Urinary bladder (tissue), 4 donors: ENCODE measurements around the gene HTRA3. TPM values are rescaled to one million over a fixed set of nuclear protein-coding genes. Genes with fewer than 3 reads are reported as not detected.

Experiments
- DNase-seq: peaks from one replicate; pipeline ENCODE4 v3.0.0-alpha.2; 2015; ENCODE audit errors: extremely low spot score
- H3K27ac ChIP-seq: one replicate; pipeline ENCODE4 v1.5.1; 2013; ENCODE audit warnings: low read depth, mild to moderate bottlenecking, moderate library complexity
- H3K36me3 ChIP-seq: one replicate; pipeline ENCODE4 v1.6.1; 2013; ENCODE audit warnings: mild to moderate bottlenecking, moderate library complexity; ENCODE audit not compliant: insufficient read depth
- H3K4me1 ChIP-seq: one replicate; pipeline ENCODE4 v1.6.1; 2013; ENCODE audit warnings: mild to moderate bottlenecking, moderate library complexity; ENCODE audit not compliant: insufficient read depth
- H3K4me3 ChIP-seq: one replicate; pipeline ENCODE4 v1.5.1; 2013; ENCODE audit warnings: low read depth, low read length
- WGBS: extraction: QIAGEN DNeasy Blood & Tissue Kit; methylation state at CpG from one replicate; pipeline ENCODE4 v1.1.7; 2013; 5-methylcytosine and 5-hydroxymethylcytosine counted together
- polyA plus RNA-seq: library from polyadenylated mRNA; stranded (reverse); fragments of 200-250 nt; gene quantifications from one replicate; pipeline ENCODE4 v1.2.3, GENCODE V29; 2013
- total RNA-seq: library from RNA; depleted of rRNA; stranded (reverse); fragments of >200 nt; gene quantifications from one replicate; pipeline ENCODE4 v1.2.3, GENCODE V29; 2014
- donor health status: healthy with polysubstance abuse.
- donor health status: healthy.

Gene HTRA3
- total and polyA plus RNA-seq, 2 donors: 37.0 to 49.2 TPM

GRCh38 chr4:8352368-8353157 lies 83.0 kb downstream of the HTRA3 start:
- no peak overlapping the region for H3K27ac ChIP-seq
- DNase-seq: no peak
- WGBS: 80% methylated on average over 20 of the region's 20 CpGs
- H3K4me1 ChIP-seq: no peaks in the 10 kb centered on the region
- H3K36me3 ChIP-seq: no peaks in the 10 kb centered on the region
- H3K4me3 ChIP-seq: no peak overlapping the region

- DNase-seq: no peak
Observed at GRCh38 chr4:8353158-8353669, 83.7 kb downstream of the HTRA3 start.

GRCh38 chr4:8353912-8354453 lies 84.4 kb downstream of the HTRA3 start:
- no peak for DNase-seq
- H3K27ac ChIP-seq: no peak overlapping the region
- no peaks in the 10 kb centered on the region for H3K4me1 ChIP-seq
- no peaks in the 10 kb centered on the region for H3K36me3 ChIP-seq
- H3K4me3 ChIP-seq: no peak overlapping the region
- 53% methylated on average over 12 of the region's 12 CpGs for WGBS

More at GRCh38 chr4:8353158-8353669, 83.7 kb downstream of the HTRA3 start:
- Histone ChIP-seq H3K36me3 (no peaks in the 10 kb centered on the region), H3K4me1 (no peaks in the 10 kb centered on the region), H3K4me3 (no peak overlapping the region), H3K27ac (no peak overlapping the region)
- WGBS: 91% methylated on average over 9 of the region's 9 CpGs

- DNase-seq: no peak
- WGBS: 58% methylated on average over 6 of the region's 6 CpGs
- no peak overlapping the region for H3K27ac ChIP-seq
- H3K4me1 ChIP-seq: no peaks in the 10 kb centered on the region
- H3K4me3 ChIP-seq: no peak overlapping the region
- no peaks in the 10 kb centered on the region for H3K36me3 ChIP-seq
Observed at GRCh38 chr4:8355306-8355705, 85.8 kb downstream of the HTRA3 start.

GRCh38 chr4:8355864-8356565 lies 86.5 kb downstream of the HTRA3 start:
- 41% methylated on average over 8 of the region's 8 CpGs for WGBS
- no peak overlapping the region for H3K4me3 ChIP-seq
- DNase-seq: no peak
- H3K27ac ChIP-seq: no peak overlapping the region
- no peaks in the 10 kb centered on the region for H3K4me1 ChIP-seq
- H3K36me3 ChIP-seq: no peaks in the 10 kb centered on the region

Other genes with a start within 250 kb of the HTRA3 start
- 1.1 TPM for gene ABLIM2, start 110.9 kb upstream of the HTRA3 start, total RNA-seq
- 5.9 TPM for gene ABLIM2, start 110.9 kb upstream of the HTRA3 start, polyA plus RNA-seq
- 20.5 TPM for gene SH3TC1, start 70.5 kb upstream of the HTRA3 start, total RNA-seq
- gene SH3TC1, start 70.5 kb upstream of the HTRA3 start, polyA plus RNA-seq: 17.2 TPM
- 36.6 TPM for gene ACOX3, start 171.0 kb downstream of the HTRA3 start, total RNA-seq
- gene ACOX3, start 171.0 kb downstream of the HTRA3 start, polyA plus RNA-seq: 17.4 TPM
- gene TRMT44, start 171.0 kb downstream of the HTRA3 start, total RNA-seq: 17.5 TPM
- gene TRMT44, start 171.0 kb downstream of the HTRA3 start, polyA plus RNA-seq: 10.4 TPM